Measurements from ENCODE around the gene PALM.
"Not testable (repeated sequence)": the region's sequence is repeated elsewhere in the genome, so short reads cannot be mapped to it uniquely, and the experiment has no call there.

The PALM gene

DNA sequence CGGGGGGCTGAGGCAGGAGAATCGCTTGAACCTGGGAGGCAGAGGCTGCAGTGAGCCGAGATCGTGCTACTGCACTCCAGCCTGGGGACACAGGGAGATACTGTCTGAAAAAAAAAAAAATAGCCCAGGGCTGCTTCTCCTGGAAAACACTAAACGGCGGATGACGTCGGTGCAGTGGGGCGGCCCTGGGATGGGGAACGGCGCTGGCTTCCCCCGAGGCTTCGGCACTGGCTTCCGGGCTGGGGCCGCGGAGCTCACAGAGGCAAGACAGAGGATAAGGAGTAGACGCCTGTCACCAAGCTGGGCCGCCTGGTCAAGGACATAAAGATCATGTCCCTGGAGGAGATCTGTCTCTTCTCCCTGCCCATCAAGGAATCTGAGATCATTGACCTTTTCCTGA is 18.5 kb upstream of the PALM start:
- no peak overlapping the region for H2AFZ ChIP-seq (ENCODE audit: low read length)
- peaks cover 16% of the 10 kb centered on the region for H3K79me2 ChIP-seq (ENCODE audit: insufficient read depth, low read length)
- H3K4me1 ChIP-seq (ENCODE audit: insufficient read depth, low read length, poor library complexity, severe bottlenecking): peaks cover 8% of the 10 kb centered on the region
- no peaks in the 10 kb centered on the region for H3F3A ChIP-seq (ENCODE audit: low read depth)
- TF ChIP-seq, protein P1, sequence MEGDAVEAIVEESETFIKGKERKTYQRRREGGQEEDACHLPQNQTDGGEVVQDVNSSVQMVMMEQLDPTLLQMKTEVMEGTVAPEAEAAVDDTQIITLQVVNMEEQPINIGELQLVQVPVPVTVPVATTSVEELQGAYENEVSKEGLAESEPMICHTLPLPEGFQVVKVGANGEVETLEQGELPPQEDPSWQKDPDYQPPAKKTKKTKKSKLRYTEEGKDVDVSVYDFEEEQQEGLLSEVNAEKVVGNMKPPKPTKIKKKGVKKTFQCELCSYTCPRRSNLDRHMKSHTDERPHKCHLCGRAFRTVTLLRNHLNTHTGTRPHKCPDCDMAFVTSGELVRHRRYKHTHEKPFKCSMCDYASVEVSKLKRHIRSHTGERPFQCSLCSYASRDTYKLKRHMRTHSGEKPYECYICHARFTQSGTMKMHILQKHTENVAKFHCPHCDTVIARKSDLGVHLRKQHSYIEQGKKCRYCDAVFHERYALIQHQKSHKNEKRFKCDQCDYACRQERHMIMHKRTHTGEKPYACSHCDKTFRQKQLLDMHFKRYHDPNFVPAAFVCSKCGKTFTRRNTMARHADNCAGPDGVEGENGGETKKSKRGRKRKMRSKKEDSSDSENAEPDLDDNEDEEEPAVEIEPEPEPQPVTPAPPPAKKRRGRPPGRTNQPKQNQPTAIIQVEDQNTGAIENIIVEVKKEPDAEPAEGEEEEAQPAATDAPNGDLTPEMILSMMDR (conservative IDR thresholded peaks at IDR 0.05; ENCODE audit: low read length): no peak
- no peak for TF ChIP-seq EZH2phosphoT487 (IDR thresholded peaks at IDR 0.05; ENCODE audit: borderline replicate concordance)
- no peaks in the 10 kb centered on the region for H3K9me2 ChIP-seq (replicated peaks; ENCODE audit: low read depth, low read length)
- no peaks in the 10 kb centered on the region for H4K20me1 ChIP-seq (ENCODE audit: insufficient read depth, low read length, poor library complexity, severe bottlenecking)
- H3K27me3 ChIP-seq (ENCODE audit: insufficient read depth, low read length, poor library complexity, severe bottlenecking): no peaks in the 10 kb centered on the region
- no peak overlapping the region for H3K4me2 ChIP-seq (ENCODE audit: low read depth, low read length, poor library complexity, severe bottlenecking)
- no peak overlapping the region for H3K9ac ChIP-seq (ENCODE audit: low read depth, low read length, poor library complexity, severe bottlenecking)
- H3K36me3 ChIP-seq (ENCODE audit: insufficient read depth, low read length): no peaks in the 10 kb centered on the region
- H3K4me3 ChIP-seq (ENCODE audit: low read length, poor library complexity, severe bottlenecking): no peak overlapping the region
- H3K9me3 ChIP-seq (ENCODE audit: insufficient read depth, low read depth, low read length): no peaks in the 10 kb centered on the region

DNA sequence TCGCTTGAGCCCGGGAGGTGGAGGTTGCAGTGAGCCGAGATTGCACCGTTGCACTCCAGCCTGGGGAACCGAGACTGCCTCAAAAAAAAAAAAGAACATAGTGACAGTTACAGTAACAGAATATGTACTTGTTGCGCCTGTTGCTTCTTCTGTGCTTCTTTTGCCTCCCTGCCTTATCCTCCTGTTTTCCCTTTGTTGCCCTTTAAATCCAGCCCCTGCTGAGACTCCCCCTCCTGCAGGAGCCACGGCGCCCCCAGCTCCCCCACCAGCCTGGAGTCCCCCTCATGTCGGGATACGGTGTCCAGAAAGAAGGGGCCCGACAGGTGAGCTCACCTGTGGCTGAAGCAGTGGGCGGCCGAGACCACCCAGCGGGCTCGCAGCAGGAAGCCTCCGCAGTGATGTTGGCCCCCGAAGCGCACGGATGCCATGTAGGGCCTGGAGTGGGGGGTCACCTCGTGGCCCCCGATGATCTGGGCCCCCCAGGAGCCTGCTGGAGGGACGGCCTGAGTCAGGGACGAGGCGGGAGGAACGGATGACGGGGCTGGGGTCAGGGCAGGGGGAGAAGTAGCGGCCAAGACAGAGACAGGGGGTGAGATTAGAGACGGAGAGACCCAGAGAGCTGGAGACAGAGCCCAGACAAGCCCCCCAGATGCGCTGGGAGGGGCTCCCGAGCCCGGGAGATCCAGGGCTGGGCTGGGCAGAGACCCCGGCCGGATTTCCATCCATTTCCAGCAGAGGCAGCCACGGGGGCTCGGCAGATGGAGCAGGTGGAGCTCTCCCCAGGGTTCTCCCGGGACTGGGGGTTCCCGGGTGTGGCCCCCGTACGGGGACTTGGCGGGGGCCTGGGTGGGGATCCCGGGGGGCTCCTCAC is 14.0 kb upstream of the PALM start:
- peak overlapping the region; percentile 93 for H3K9ac ChIP-seq (ENCODE audit: low read depth, low read length, poor library complexity, severe bottlenecking)
- TF ChIP-seq, protein P1 (conservative IDR thresholded peaks at IDR 0.05; ENCODE audit: low read length): no peak
- TF ChIP-seq EZH2phosphoT487 (IDR thresholded peaks at IDR 0.05; ENCODE audit: borderline replicate concordance): no peak
- H3K4me2 ChIP-seq (ENCODE audit: low read depth, low read length, poor library complexity, severe bottlenecking): peak overlapping the region; percentile 88
- H3K9me3 ChIP-seq (ENCODE audit: insufficient read depth, low read depth, low read length): no peaks in the 10 kb centered on the region
- no peaks in the 10 kb centered on the region for H4K20me1 ChIP-seq (ENCODE audit: insufficient read depth, low read length, poor library complexity, severe bottlenecking)
- no peaks in the 10 kb centered on the region for H3K27me3 ChIP-seq (ENCODE audit: insufficient read depth, low read length, poor library complexity, severe bottlenecking)
- H3F3A ChIP-seq (ENCODE audit: low read depth): no peaks in the 10 kb centered on the region
- no peaks in the 10 kb centered on the region for H3K36me3 ChIP-seq (ENCODE audit: insufficient read depth, low read length)
- H3K4me3 ChIP-seq (ENCODE audit: low read length, poor library complexity, severe bottlenecking): peak overlapping the region; percentile 77
- H3K4me1 ChIP-seq (ENCODE audit: insufficient read depth, low read length, poor library complexity, severe bottlenecking): peaks cover 17% of the 10 kb centered on the region
- H3K9me2 ChIP-seq (replicated peaks; ENCODE audit: low read depth, low read length): no peaks in the 10 kb centered on the region
- H3K79me2 ChIP-seq (ENCODE audit: insufficient read depth, low read length): peaks cover 24% of the 10 kb centered on the region
- H2AFZ ChIP-seq (ENCODE audit: low read length): peak overlapping the region; percentile 46

DNA sequence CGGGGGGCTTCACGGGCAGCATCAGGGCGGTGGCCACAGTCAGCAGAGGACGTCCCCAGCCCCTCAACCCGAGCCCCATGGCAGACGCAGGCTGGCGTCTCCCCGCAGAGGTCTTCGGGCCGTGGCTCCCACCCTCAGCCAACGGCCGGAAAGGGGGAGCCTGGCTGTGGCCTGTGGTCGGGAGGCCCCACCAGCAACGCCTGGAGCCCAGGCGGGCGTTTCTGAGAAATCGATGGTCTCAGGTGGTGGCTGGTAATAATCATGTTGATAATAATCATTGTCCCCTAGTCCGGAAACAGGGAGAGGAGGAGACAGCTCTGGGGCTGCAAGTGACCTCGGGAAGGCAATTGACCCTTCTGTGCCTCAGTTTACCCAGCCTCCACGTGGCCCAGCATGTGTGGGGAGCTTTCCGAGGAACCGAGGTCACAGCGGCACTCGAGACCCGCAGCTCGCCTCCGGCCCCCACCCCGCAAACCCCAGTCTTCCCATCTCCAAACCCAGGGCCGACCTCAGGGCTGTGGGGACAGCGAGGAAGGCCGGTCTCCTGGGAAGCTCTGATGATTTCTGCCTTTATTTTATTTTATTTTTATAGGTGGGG is 13.3 kb upstream of the PALM start, which contains the start of gene PRSS57:
Gene PRSS57, minus strand, starts transcription at position 101 of the 598 bp plus-strand sequence. Its CDS starts 22 bp downstream, at position 79.
- H3K9ac ChIP-seq (ENCODE audit: low read depth, low read length, poor library complexity, severe bottlenecking): peak within 1 kb of the TSS; percentile 93
- TF ChIP-seq, protein P1 (conservative IDR thresholded peaks at IDR 0.05; ENCODE audit: low read length): no peak
- TF ChIP-seq EZH2phosphoT487 (IDR thresholded peaks at IDR 0.05; ENCODE audit: borderline replicate concordance): no peak
- H3K4me1 ChIP-seq (ENCODE audit: insufficient read depth, low read length, poor library complexity, severe bottlenecking): peaks cover 17% of the 10 kb centered on the region
- H3F3A ChIP-seq (ENCODE audit: low read depth): no peaks in the 10 kb centered on the region
- no peaks in the 10 kb centered on the region for H3K9me3 ChIP-seq (ENCODE audit: insufficient read depth, low read depth, low read length)
- no peaks in the 10 kb centered on the region for H3K9me2 ChIP-seq (replicated peaks; ENCODE audit: low read depth, low read length)
- H4K20me1 ChIP-seq (ENCODE audit: insufficient read depth, low read length, poor library complexity, severe bottlenecking): no peaks in the 10 kb centered on the region
- H3K27me3 ChIP-seq (ENCODE audit: insufficient read depth, low read length, poor library complexity, severe bottlenecking): no peaks in the 10 kb centered on the region
- H3K79me2 ChIP-seq (ENCODE audit: insufficient read depth, low read length): peaks cover 24% of the 10 kb centered on the region
- no peaks in the 10 kb centered on the region for H3K36me3 ChIP-seq (ENCODE audit: insufficient read depth, low read length)
- H2AFZ ChIP-seq (ENCODE audit: low read length): peak within 1 kb of the TSS; percentile 46
- H3K4me3 ChIP-seq (ENCODE audit: low read length, poor library complexity, severe bottlenecking): peak within 1 kb of the TSS; percentile 77
- H3K4me2 ChIP-seq (ENCODE audit: low read depth, low read length, poor library complexity, severe bottlenecking): peak within 1 kb of the TSS; percentile 88

DNA sequence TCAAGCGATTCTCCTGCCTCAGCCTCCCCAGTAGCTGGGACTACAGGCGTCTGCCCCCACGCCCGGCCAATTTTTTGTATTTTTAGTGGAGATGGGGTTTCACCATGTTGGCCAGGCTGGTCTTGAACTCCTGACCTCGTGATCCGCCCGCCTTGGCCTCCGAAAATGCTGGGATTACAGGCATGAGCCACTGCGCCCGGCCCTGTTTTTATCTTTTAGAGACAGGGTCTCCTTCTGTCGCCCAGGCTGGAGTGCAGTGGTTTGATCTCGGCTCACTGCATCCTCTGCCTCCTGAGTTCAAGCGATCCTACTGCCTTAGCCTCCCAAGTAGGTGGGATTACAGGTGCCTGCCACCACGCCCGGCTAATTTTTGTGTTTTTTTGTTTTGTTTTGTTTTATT is 10.2 kb upstream of the PALM start:
- H3F3A ChIP-seq (ENCODE audit: low read depth); H3K9me3 ChIP-seq (ENCODE audit: insufficient read depth, low read depth, low read length); H3K4me2 ChIP-seq (ENCODE audit: low read depth, low read length, poor library complexity, severe bottlenecking); H3K27me3 ChIP-seq (ENCODE audit: insufficient read depth, low read length, poor library complexity, severe bottlenecking); H3K36me3 ChIP-seq (ENCODE audit: insufficient read depth, low read length); H2AFZ ChIP-seq (ENCODE audit: low read length); H3K9ac ChIP-seq (ENCODE audit: low read depth, low read length, poor library complexity, severe bottlenecking); H3K4me3 ChIP-seq (ENCODE audit: low read length, poor library complexity, severe bottlenecking); H4K20me1 ChIP-seq (ENCODE audit: insufficient read depth, low read length, poor library complexity, severe bottlenecking); H3K9me2 ChIP-seq (replicated peaks; ENCODE audit: low read depth, low read length): not testable (repeated sequence)
- Histone ChIP-seq H3K79me2 (ENCODE audit: insufficient read depth, low read length) (peaks cover 21% of the 10 kb centered on the region), H3K4me1 (ENCODE audit: insufficient read depth, low read length, poor library complexity, severe bottlenecking) (peaks cover 17% of the 10 kb centered on the region)

DNA sequence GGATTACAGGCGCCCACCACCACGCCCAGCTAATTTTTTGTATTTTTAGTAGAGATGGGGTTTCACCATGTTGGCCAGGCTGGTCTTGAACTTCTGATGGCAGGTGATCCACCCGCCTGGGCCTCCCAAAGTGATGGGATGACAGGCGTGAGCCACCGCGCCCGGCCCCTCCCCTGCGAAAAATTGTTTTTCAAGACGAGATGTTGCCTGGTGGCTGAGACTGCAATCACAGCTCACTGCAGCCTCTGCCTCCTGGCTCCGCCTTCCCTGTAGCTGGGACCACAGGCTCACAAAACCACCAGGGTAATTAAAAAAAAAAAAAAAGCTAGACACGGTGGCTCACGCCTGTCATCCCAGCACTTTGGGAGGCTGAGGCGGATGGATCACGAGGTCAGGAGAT is 8.8 kb upstream of the PALM start:
- H3F3A ChIP-seq (ENCODE audit: low read depth): not testable (repeated sequence)

More for the DNA sequence above, 8.8 kb upstream of the PALM start:
- not testable (repeated sequence) for H3K4me2 ChIP-seq (ENCODE audit: low read depth, low read length, poor library complexity, severe bottlenecking); H3K27me3 ChIP-seq (ENCODE audit: insufficient read depth, low read length, poor library complexity, severe bottlenecking); H3K9me2 ChIP-seq (replicated peaks; ENCODE audit: low read depth, low read length); H3K9ac ChIP-seq (ENCODE audit: low read depth, low read length, poor library complexity, severe bottlenecking); H2AFZ ChIP-seq (ENCODE audit: low read length); H3K4me3 ChIP-seq (ENCODE audit: low read length, poor library complexity, severe bottlenecking); H3K36me3 ChIP-seq (ENCODE audit: insufficient read depth, low read length); H3K9me3 ChIP-seq (ENCODE audit: insufficient read depth, low read depth, low read length); H4K20me1 ChIP-seq (ENCODE audit: insufficient read depth, low read length, poor library complexity, severe bottlenecking)
- peaks cover 11% of the 10 kb centered on the region for H3K4me1 ChIP-seq (ENCODE audit: insufficient read depth, low read length, poor library complexity, severe bottlenecking)
- peaks cover 12% of the 10 kb centered on the region for H3K79me2 ChIP-seq (ENCODE audit: insufficient read depth, low read length)
